Measurements from ENCODE around the gene ADGRB3. TPM values are rescaled to one million over a fixed set of nuclear protein-coding genes. Genes with fewer than 3 reads are reported as not detected.

The ADGRB3 gene
- total and polyA plus RNA-seq, 4 donors = 0.47 to 24.6 (median 1.9) TPM

DNA sequence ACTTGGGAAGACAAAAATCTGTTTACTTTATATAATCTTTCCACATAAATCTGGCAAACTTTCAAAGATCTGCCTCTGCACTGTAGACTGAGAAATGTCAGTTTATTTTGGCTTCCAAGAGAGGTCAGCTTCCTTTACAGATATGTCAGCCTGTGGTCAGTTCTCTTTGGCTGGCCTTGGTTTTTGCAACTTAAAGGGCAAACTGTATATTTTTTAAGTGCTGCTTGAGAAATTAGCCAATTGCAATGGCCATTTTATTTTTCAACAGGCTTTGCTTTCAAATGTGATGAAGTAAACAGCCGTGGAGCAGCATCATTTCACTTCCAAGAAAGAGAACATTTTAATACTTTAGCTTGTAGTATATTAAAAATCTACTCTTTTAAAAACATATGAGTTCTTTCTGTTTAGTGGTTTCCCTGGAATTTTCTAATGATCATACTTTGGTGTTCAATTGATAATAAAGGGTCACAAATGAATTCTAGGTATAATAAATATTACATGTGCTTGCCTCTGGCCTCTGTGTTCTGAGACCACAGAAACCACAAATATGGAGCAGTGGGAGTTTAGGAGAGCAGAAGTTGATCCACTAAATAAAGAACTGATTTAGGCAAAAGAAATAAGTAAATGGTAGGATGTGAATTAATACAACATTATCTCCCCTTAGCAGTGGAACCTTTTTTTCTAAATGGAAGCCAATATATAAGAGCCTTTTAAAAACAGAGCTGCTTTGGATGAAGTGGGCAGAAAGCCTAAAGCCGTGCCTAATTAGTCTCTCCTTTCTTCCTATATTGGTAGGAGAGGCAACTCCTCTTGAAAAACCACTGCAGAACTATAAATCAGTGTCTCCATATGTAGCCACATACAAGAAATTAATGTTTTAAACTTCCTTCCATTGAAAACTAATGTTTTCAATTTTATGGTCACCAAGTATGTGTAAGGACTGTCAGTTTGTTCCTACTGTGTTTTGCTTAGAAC, 16.2 kb downstream of the ADGRB3 start:
- WGBS, 2 donors = 48 to 50% methylated on average over 2 of the region's 2 CpGs
- H3K27ac ChIP-seq (ENCODE audit: low read depth in 1 of 2, low read length in 1 of 2) = no peak overlapping the region
- no peaks in the 10 kb centered on the region for H3K36me3 ChIP-seq (ENCODE audit: control insufficient read depth in 4 of 4, insufficient read depth in 4 of 4, low read length in 4 of 4)
- H3K27me3 ChIP-seq (ENCODE audit: control insufficient read depth in 3 of 3, insufficient read depth in 3 of 3, low read length in 2 of 3) = no peaks in the 10 kb centered on the region
- ATAC-seq (ENCODE audit: insufficient read depth, low FRiP score) (no peak), DNase-seq (peak; percentile 66 to 97 (median 96))
- TF ChIP-seq, protein P1, sequence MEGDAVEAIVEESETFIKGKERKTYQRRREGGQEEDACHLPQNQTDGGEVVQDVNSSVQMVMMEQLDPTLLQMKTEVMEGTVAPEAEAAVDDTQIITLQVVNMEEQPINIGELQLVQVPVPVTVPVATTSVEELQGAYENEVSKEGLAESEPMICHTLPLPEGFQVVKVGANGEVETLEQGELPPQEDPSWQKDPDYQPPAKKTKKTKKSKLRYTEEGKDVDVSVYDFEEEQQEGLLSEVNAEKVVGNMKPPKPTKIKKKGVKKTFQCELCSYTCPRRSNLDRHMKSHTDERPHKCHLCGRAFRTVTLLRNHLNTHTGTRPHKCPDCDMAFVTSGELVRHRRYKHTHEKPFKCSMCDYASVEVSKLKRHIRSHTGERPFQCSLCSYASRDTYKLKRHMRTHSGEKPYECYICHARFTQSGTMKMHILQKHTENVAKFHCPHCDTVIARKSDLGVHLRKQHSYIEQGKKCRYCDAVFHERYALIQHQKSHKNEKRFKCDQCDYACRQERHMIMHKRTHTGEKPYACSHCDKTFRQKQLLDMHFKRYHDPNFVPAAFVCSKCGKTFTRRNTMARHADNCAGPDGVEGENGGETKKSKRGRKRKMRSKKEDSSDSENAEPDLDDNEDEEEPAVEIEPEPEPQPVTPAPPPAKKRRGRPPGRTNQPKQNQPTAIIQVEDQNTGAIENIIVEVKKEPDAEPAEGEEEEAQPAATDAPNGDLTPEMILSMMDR (IDR thresholded peaks at IDR 0.05; ENCODE audit: control extremely low read depth, extremely low read depth) = no peak
- H3K9me3 ChIP-seq (ENCODE audit: control insufficient read depth in 4 of 4, insufficient read depth in 3 of 4, low read length in 3 of 4) = no peaks in the 10 kb centered on the region
- H3K4me3 ChIP-seq = no peak overlapping the region
- H3K9ac ChIP-seq (ENCODE audit: insufficient read depth in 1 of 2, low read length in 2 of 2) = peak overlapping the region in 1 of 2 donors; percentile 63
- H3K4me1 ChIP-seq (ENCODE audit: control insufficient read depth in 5 of 5, insufficient read depth in 5 of 5, low read length in 5 of 5) = peaks cover 2 to 53% (median 13%) of the 10 kb centered on the region in 5 donors

DNA sequence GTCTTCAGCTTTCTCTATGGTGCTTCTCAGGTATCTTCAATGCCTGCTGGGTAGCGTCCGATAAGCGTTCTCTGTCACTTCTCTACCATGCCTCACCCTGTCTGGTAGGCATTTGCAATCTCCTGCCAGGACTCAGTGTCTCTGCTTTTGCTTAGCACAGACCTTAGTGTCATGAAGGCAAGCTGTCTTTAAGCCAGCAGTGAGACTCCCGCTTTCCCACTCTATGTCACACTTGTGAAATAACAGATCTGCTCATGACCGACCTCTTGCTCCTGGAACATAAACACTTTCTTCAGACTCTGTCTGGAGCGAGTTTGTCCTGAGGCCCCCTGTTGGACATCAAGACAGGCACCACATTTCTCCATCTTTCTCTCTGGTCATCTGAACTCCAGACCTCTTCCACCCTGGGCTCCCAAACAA, 17.0 kb downstream of the ADGRB3 start:
- ATAC-seq (ENCODE audit: insufficient read depth, low FRiP score) (no peak), DNase-seq (peak in 2 of 3 donors; percentile 57 to 69)
- Histone ChIP-seq H3K36me3 (ENCODE audit: control insufficient read depth in 4 of 4, insufficient read depth in 4 of 4, low read length in 4 of 4) (no peaks in the 10 kb centered on the region), H3K9me3 (ENCODE audit: control insufficient read depth in 4 of 4, insufficient read depth in 3 of 4, low read length in 3 of 4) (no peaks in the 10 kb centered on the region), H3K27ac (ENCODE audit: low read depth in 1 of 2, low read length in 1 of 2) (peak overlapping the region in 1 of 2 donors; percentile 39), H3K9ac (ENCODE audit: insufficient read depth in 1 of 2, low read length in 2 of 2) (no peak overlapping the region), H3K4me3 (no peak overlapping the region), H3K27me3 (ENCODE audit: control insufficient read depth in 3 of 3, insufficient read depth in 3 of 3, low read length in 2 of 3) (no peaks in the 10 kb centered on the region), H3K4me1 (ENCODE audit: control insufficient read depth in 5 of 5, insufficient read depth in 5 of 5, low read length in 5 of 5) (peaks cover 2 to 61% (median 13%) of the 10 kb centered on the region in 5 donors)
- WGBS, 2 donors = 70 to 80% methylated on average over 6 of the region's 6 CpGs
- TF ChIP-seq, protein P1 (IDR thresholded peaks at IDR 0.05; ENCODE audit: control extremely low read depth, extremely low read depth) = no peak

DNA sequence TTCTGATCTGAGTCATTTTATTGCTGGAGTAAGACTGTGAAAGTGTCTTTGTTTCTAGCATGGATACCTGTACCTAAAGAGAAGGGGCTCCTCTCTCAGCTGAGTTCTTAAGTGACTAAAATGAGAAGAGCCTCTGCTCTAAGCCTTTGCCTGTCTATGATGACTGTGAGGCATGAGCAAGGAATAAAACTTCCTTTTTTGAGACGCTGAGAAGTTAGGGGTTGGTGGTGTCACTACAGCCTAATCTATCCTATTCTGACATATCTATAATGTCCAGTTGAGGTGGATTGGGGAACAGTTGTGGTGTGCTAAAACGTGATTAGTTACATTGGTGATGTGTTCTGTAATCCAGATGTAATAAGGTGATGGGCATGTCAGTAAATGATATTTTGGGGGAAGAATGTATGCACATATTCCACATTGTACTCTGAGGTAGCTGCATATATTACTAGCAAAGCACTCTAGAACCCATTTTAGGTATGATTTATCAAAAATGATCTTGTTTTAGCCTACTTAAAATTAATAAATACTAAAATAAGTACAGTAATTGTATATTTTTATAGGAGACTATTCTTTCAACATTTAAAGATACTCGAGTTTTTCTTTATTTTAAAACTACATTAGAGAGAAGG, 18.1 kb downstream of the ADGRB3 start:
- H3K27me3 ChIP-seq (ENCODE audit: control insufficient read depth in 3 of 3, insufficient read depth in 3 of 3, low read length in 2 of 3) = no peaks in the 10 kb centered on the region
- 53 to 57% methylated on average over 3 of the region's 3 CpGs for WGBS, 2 donors
- no peaks in the 10 kb centered on the region for H3K9me3 ChIP-seq (ENCODE audit: control insufficient read depth in 4 of 4, insufficient read depth in 3 of 4, low read length in 3 of 4)
- H3K4me3 ChIP-seq = no peak overlapping the region
- H3K36me3 ChIP-seq (ENCODE audit: control insufficient read depth in 4 of 4, insufficient read depth in 4 of 4, low read length in 4 of 4) = no peaks in the 10 kb centered on the region
- H3K4me1 ChIP-seq (ENCODE audit: control insufficient read depth in 5 of 5, insufficient read depth in 5 of 5, low read length in 5 of 5) = peaks cover 2 to 64% (median 13%) of the 10 kb centered on the region in 5 donors
- no peak for ATAC-seq (ENCODE audit: insufficient read depth, low FRiP score)
- TF ChIP-seq, protein P1 (IDR thresholded peaks at IDR 0.05; ENCODE audit: control extremely low read depth, extremely low read depth) = no peak
- no peak for DNase-seq
- no peak overlapping the region for H3K9ac ChIP-seq (ENCODE audit: insufficient read depth in 1 of 2, low read length in 2 of 2)
- H3K27ac ChIP-seq (ENCODE audit: low read depth in 1 of 2, low read length in 1 of 2) = peak overlapping the region in 1 of 2 donors; percentile 45
